ENCODE data around the gene SLC7A6. TPM values are rescaled to one million over a fixed set of nuclear protein-coding genes. Genes with fewer than 3 reads are reported as not detected.

The SLC7A6 gene
- total and polyA plus RNA-seq, 2 of the 8 experiments (the other 6 are each of a cell fraction or from before 2014, with no cell fraction given), result 28.0 to 37.8 TPM

DNA sequence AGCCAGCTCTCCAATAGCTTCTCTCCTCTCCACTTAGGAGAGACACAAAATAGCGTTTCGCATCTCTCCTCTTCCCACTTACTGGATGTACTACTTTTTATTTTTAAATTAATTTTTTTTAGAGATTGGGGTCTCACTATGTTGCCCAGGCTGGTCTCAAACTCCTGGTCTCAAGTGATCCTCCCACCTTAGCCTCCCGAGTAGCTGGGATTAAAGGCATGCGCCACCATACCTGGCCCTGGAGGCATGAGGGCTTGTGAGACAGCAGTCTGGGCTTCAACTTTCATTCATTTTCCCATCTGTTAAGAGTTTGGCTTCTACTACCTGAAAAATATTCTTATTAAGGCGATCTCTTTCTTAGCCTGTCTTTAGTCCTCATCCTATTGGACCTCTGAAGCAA is 28.1 kb downstream of the SLC7A6 start (continued):
- TF ChIP-seq, protein P1, sequence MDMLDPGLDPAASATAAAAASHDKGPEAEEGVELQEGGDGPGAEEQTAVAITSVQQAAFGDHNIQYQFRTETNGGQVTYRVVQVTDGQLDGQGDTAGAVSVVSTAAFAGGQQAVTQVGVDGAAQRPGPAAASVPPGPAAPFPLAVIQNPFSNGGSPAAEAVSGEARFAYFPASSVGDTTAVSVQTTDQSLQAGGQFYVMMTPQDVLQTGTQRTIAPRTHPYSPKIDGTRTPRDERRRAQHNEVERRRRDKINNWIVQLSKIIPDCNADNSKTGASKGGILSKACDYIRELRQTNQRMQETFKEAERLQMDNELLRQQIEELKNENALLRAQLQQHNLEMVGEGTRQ (IDR thresholded peaks at IDR 0.05; ENCODE audit: low read length), result no peak
